Right atrium auricular region (tissue), 2 donors: ENCODE data around the gene CD74. TPM values are rescaled to one million over a fixed set of nuclear protein-coding genes. Genes with fewer than 3 reads are reported as not detected.

ENCODE experiments used
- DNase-seq: peaks from one replicate; pipeline ENCODE4 v3.0.0-alpha.2; 2019; ENCODE audit warnings: low spot score
- H3K27ac ChIP-seq, 2 donors: fragments of 200-600 bp; sonication (generic); 1 replicate in 1 of 2; 2 replicates in 1 of 2; pipeline ENCODE4 v1.5.1; 2016 to 2019
- H3K27me3 ChIP-seq, 2 donors: fragments of 200-600 bp; sonication (generic); one replicate each; pipeline versions ENCODE4 v1.5.1 to v1.6.0; 2017 to 2019
- H3K36me3 ChIP-seq: fragments of 200-600 bp; sonication (generic); one replicate; pipeline ENCODE4 v1.5.1; 2016
- H3K4me1 ChIP-seq, 2 donors: fragments of 200-600 bp; sonication (generic); one replicate each; pipeline versions ENCODE4 v1.5.1 to v1.6.0; 2017 to 2019
- H3K4me3 ChIP-seq, 2 donors: fragments of 200-600 bp; sonication (generic); 1 replicate in 1 of 2; 2 replicates in 1 of 2; pipeline ENCODE4 v1.5.1; 2017 to 2019; ENCODE audit warnings: mild to moderate bottlenecking in 1 of 2, moderate library complexity in 1 of 2
- H3K9me3 ChIP-seq, 2 donors: fragments of 200-600 bp; sonication (generic); one replicate each; pipeline ENCODE4 v1.5.1; 2019
- total RNA-seq, 2 donors: library from RNA; depleted of rRNA; stranded (reverse); fragments of >200 nt; gene quantifications; one replicate each; pipeline ENCODE4 v1.1.0, GENCODE V29; 2016
- TF ChIP-seq, protein P1 (sequence below), 2 donors: fragments of 200-600 bp; sonication (generic); IDR thresholded peaks; one replicate each; pipeline ENCODE4 v1.5.1; 2019; ENCODE audit warnings: antibody characterized with exemption in 2 of 2

Gene CD74
- total RNA-seq, 2 donors from 2014 or later = 268 to 424 TPM

DNA sequence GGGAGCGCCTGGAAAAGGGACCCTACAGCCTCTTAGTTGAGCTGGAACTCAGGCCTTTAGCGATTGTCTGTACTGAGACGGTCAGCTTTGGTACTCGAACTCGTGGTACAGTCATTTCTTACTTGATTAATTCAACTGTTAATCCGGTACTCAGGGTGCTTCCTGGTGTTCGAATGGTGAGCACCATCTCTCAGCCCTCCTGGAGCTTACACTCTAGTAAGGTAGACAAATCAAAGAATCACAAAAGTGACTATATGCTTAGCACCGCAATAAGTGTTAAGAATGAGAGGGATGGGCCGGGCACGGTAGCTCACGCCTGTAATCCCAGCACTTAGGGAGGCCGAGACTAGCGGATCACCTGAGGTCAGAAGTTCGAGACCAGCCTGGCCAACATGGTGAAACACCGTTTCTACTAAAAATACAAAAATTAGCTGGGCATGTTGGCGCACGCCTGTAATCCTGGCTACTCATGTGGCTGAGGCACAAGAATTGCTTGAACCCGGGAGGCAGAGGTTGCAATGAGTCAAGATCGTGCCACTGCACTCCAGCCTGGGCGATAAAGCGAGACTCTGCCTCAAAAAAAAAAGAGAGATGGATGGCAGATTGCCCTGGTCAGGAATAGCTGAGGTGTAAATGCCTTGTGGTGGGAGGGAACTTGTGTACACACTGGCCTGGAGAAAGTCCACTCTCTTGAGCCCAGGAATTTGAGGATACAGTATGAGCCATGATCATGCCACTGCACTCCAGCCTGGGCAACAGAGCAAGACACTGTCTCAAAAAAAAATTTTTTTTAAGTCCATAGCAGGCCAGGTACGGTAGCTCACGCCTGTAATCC is 54.2 kb downstream of the CD74 start:
- Histone ChIP-seq H3K27me3 (no peaks in the 10 kb centered on the region), H3K4me1 (peaks cover 0 to 21% of the 10 kb centered on the region in 2 donors), H3K36me3 (peaks cover 21% of the 10 kb centered on the region), H3K4me3 (peak overlapping the region; percentile 86 to 99), H3K9me3 (no peaks in the 10 kb centered on the region), H3K27ac (no peak overlapping the region)
- DNase-seq = no peak
- TF ChIP-seq, protein P1, sequence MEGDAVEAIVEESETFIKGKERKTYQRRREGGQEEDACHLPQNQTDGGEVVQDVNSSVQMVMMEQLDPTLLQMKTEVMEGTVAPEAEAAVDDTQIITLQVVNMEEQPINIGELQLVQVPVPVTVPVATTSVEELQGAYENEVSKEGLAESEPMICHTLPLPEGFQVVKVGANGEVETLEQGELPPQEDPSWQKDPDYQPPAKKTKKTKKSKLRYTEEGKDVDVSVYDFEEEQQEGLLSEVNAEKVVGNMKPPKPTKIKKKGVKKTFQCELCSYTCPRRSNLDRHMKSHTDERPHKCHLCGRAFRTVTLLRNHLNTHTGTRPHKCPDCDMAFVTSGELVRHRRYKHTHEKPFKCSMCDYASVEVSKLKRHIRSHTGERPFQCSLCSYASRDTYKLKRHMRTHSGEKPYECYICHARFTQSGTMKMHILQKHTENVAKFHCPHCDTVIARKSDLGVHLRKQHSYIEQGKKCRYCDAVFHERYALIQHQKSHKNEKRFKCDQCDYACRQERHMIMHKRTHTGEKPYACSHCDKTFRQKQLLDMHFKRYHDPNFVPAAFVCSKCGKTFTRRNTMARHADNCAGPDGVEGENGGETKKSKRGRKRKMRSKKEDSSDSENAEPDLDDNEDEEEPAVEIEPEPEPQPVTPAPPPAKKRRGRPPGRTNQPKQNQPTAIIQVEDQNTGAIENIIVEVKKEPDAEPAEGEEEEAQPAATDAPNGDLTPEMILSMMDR (IDR thresholded peaks at IDR 0.05) = no peak

DNA sequence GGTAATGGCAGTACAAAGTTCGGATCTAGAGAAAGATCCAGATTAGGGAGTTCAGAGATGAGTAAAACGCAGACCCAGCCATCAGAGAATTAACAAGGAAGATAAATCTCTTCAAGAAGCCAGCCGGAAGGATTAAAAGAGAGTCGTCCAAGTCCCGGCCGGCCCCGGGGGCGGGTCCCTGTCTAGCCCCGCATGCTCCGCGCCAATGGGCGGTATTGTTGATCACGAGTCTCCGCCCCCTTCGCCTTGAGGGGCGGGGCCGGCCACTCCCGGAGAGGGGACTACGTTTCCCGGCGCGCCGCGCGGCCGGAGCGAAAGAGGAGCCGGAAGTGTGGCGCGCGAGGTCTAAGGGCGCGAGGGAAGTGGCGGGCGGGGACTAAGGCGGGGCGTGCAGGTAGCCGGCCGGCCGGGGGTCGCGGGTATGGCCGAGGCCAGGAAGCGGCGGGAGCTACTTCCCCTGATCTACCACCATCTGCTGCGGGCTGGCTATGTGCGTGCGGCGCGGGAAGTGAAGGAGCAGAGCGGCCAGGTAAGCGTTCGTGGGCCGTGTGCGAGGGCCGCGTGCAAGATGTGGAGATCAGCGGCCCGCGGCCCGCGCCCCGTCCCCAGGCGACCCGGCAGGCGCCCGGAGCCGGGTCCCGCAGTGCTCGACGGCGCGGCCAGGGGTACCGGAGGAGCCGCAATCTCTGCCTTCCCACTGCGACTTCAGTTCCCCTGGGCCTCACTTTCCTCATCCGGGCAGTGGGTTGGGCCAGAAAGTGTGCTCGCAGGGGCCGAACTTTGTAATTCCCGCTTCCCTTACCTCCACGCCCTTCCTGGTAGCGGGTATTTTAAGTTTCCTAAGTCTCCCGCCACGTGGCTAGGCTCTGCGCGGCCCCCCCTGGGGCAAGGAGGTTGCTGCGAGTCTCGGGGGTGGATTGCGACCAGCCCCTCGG is 55.1 kb downstream of the CD74 start, which contains the start of gene TCOF1:
TCOF1 (plus strand) TSS at position 372 of the 935 bp plus-strand sequence; CDS start at position 422, 50 bp downstream.
- Histone ChIP-seq H3K4me3 (peak within 1 kb of the TSS; percentile 86 to 99), H3K36me3 (peaks cover 16% of the 10 kb centered on the region), H3K27ac (peak within 1 kb of the TSS; percentile 42 to 78), H3K27me3 (no peaks in the 10 kb centered on the region), H3K9me3 (no peaks in the 10 kb centered on the region), H3K4me1 (peaks cover 0 to 21% of the 10 kb centered on the region in 2 donors)
- TF ChIP-seq, protein P1 (IDR thresholded peaks at IDR 0.05) = no peak
- DNase-seq = peak; percentile 96

DNA sequence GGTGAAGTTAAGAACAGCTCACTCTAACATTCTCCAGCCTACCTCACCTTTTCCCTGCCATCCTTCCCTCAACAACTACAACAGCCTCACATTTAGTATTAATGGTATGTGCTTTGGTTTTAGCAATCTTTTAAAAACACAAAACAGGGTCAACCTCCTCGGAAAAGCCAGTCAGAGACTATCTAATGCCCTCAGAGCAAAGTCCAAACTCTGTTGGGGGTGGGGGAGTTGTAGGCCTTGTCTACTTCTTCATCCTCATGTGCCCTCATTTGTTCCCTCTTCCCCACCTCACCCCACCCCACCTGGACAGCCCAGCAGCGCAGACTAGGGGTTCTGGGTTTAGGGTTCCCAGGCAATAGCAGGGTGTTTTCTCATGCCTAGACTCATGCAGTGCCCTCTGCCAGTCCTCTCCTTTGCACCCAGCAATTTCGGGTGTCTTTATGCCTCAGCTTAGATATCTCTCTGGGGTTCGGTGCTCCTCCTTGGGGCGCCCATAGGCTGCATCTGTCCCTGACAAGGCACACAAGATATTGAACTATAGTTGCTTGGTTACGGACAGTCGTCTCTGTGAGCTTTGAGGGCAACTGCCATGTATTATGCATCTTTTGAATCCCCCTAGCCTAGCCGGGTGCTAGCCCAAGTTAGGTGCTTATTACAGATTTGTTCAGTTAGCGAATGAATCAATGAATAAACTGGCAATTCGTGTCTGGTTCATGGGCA is 56.0 kb downstream of the CD74 start:
- no peak overlapping the region for H3K27ac ChIP-seq
- DNase-seq = no peak
- H3K36me3 ChIP-seq = peaks cover 9% of the 10 kb centered on the region
- H3K9me3 ChIP-seq = no peaks in the 10 kb centered on the region
- H3K4me1 ChIP-seq = peaks cover 0 to 21% of the 10 kb centered on the region in 2 donors
- no peaks in the 10 kb centered on the region for H3K27me3 ChIP-seq
- TF ChIP-seq, protein P1 (IDR thresholded peaks at IDR 0.05) = no peak
- H3K4me3 ChIP-seq = peak overlapping the region; percentile 86 to 99

DNA sequence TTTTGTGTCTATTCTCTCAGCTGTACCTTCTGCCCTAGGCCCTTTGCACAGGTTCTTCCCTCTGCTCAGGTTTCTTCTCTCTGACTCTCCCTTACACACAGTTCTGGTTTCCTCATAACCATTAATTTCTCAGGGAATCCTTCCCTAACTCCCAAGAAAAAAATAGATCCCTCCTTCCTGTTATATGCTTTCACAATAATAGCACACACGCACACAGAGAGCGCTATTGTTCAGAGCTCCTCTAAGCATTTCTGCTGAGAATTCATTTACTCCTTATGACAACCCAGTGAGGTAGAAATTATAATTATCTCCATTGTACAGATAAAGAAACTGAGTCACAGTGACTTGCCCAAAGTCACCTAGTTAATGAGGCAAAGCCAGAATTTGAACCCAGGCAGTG is 56.9 kb downstream of the CD74 start:
- Histone ChIP-seq H3K4me3 (no peak overlapping the region), H3K4me1 (peaks cover 0 to 22% of the 10 kb centered on the region in 2 donors), H3K9me3 (no peaks in the 10 kb centered on the region), H3K36me3 (no peaks in the 10 kb centered on the region), H3K27me3 (no peaks in the 10 kb centered on the region), H3K27ac (no peak overlapping the region)
- TF ChIP-seq, protein P1 (IDR thresholded peaks at IDR 0.05) = no peak
- no peak for DNase-seq

DNA sequence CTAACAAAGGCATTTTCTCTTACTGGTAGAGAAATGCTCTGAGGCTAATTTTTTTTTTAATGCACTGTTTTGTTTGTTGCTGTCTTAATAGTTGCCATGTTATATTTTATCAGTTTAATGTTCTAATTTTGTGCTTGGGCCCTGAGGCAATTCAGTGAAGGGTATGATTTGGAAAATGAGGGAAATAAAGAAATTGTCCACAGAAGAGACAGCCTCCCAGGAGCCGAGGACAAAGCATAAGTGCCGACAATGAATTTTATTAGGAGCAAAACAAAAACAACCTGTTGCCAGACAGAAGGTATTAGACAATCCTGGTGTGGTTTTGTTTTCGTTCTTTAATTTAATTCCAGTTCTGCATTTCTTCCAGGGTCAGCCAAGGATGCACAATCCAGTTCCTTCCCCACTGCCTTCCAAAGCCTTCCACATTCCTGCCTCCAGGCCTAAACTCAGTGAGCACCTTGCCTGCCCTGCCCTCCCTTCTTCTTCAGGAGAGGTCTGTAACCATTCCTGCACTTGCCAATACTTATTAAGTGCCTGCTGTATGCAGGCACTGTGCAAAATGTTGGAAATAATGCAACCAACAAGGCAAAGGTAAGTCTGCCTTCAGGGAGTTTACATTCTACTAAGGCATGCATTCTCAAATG is 59.6 kb downstream of the CD74 start:
- H3K27me3 ChIP-seq = no peaks in the 10 kb centered on the region
- DNase-seq = no peak
- H3K4me1 ChIP-seq = peaks cover 0 to 16% of the 10 kb centered on the region in 2 donors
- H3K27ac ChIP-seq = no peak overlapping the region
- H3K36me3 ChIP-seq = no peaks in the 10 kb centered on the region
- no peaks in the 10 kb centered on the region for H3K9me3 ChIP-seq
- TF ChIP-seq, protein P1 (IDR thresholded peaks at IDR 0.05) = no peak
- no peak overlapping the region for H3K4me3 ChIP-seq
